Endodermal cell (in vitro differentiated cells): ENCODE results near the gene NASP. TPM values are rescaled to one million over a fixed set of nuclear protein-coding genes. Genes with fewer than 3 reads are reported as not detected.

Source experiments
- DNase-seq: peaks from one replicate; pipeline ENCODE4 v3.0.0-alpha.2; 2017
- H3K27ac ChIP-seq: 2 replicates; pipeline ENCODE4 v1.5.1; 2013; ENCODE audit warnings: mild to moderate bottlenecking, low read depth, low read length, moderate library complexity
- H3K27me3 ChIP-seq: 2 replicates; pipeline ENCODE4 v1.6.1; 2013; ENCODE audit warnings: mild to moderate bottlenecking, low read length, moderate library complexity; ENCODE audit not compliant: insufficient read depth, control insufficient read depth, poor library complexity, severe bottlenecking
- H3K36me3 ChIP-seq: 2 replicates; pipeline ENCODE4 v1.7.0; 2013; ENCODE audit warnings: mild to moderate bottlenecking, low read length, moderate library complexity; ENCODE audit not compliant: control insufficient read depth, insufficient read depth
- H3K4me1 ChIP-seq: one replicate; pipeline ENCODE4 v1.7.0; 2013; ENCODE audit warnings: low read length; ENCODE audit not compliant: control insufficient read depth, insufficient read depth
- H3K4me3 ChIP-seq: 2 replicates; pipeline ENCODE4 v1.5.1; 2013; ENCODE audit warnings: mild to moderate bottlenecking, low read length, moderate library complexity
- H3K9ac ChIP-seq: 2 replicates; pipeline ENCODE4 v1.6.1; 2013; ENCODE audit warnings: mild to moderate bottlenecking, low read length, moderate library complexity; ENCODE audit not compliant: poor library complexity, severe bottlenecking; ENCODE audit errors: extremely low read depth
- H3K9me3 ChIP-seq: 2 replicates; pipeline ENCODE4 v1.6.1; 2013; ENCODE audit warnings: mild to moderate bottlenecking, low read length, moderate library complexity; ENCODE audit not compliant: control insufficient read depth
- H3K27ac Mint-ChIP-seq: 2 replicates; pipeline ENCODE4 v1.8.0; 2020; ENCODE audit warnings: mixed read lengths
- H3K27me3 Mint-ChIP-seq: 2 replicates; pipeline ENCODE4 v1.8.0; 2021; ENCODE audit warnings: mild to moderate bottlenecking, mixed read lengths; ENCODE audit not compliant: insufficient read depth
- H3K36me3 Mint-ChIP-seq: 2 replicates; pipeline ENCODE4 v1.8.0; 2020; ENCODE audit warnings: low read depth, mixed read lengths
- H3K4me1 Mint-ChIP-seq: 2 replicates; pipeline ENCODE4 v1.8.0; 2020; ENCODE audit warnings: mixed read lengths
- H3K4me3 Mint-ChIP-seq: 2 replicates; pipeline ENCODE4 v1.8.0; 2020; ENCODE audit warnings: mild to moderate bottlenecking, moderate library complexity, mixed read lengths
- H3K9me3 Mint-ChIP-seq: 2 replicates; pipeline ENCODE4 v1.8.0; 2020; ENCODE audit warnings: mild to moderate bottlenecking, mixed read lengths
- CTCF ChIP-seq: fragments of 200-600 bp; sonication (generic); conservative IDR thresholded peaks from 2 replicates; pipeline ENCODE4 v1.5.0; 2021; ENCODE audit warnings: antibody characterized with exemption, mild to moderate bottlenecking
- WGBS, 2 experiments: methylation state at CpG; one replicate each; pipeline versions ENCODE4 v1.1.5 to v1.1.7; 2013; ENCODE audit warnings: missing lambda C conversion rate in 2 of 2, mixed read lengths in 1 of 2; ENCODE audit not compliant: insufficient coverage in 1 of 2, insufficient read length in 1 of 2; 5-methylcytosine and 5-hydroxymethylcytosine counted together
- total RNA-seq, 2 donors: library from RNA; stranded (reverse); fragmentation: NEBNext Ultra II Directional in 1 of 2; extraction: Animal tissue kit (Norgen Biotek cat#: 25700) in 1 of 2; gene quantifications; 2 replicates in 1 of 2; 3 replicates in 1 of 2; pipeline ENCODE4 v1.2.1, GENCODE V29; 2021

NASP gene
- total RNA-seq, 2 donors from 2014 or later: 368 to 385 TPM

DNA sequence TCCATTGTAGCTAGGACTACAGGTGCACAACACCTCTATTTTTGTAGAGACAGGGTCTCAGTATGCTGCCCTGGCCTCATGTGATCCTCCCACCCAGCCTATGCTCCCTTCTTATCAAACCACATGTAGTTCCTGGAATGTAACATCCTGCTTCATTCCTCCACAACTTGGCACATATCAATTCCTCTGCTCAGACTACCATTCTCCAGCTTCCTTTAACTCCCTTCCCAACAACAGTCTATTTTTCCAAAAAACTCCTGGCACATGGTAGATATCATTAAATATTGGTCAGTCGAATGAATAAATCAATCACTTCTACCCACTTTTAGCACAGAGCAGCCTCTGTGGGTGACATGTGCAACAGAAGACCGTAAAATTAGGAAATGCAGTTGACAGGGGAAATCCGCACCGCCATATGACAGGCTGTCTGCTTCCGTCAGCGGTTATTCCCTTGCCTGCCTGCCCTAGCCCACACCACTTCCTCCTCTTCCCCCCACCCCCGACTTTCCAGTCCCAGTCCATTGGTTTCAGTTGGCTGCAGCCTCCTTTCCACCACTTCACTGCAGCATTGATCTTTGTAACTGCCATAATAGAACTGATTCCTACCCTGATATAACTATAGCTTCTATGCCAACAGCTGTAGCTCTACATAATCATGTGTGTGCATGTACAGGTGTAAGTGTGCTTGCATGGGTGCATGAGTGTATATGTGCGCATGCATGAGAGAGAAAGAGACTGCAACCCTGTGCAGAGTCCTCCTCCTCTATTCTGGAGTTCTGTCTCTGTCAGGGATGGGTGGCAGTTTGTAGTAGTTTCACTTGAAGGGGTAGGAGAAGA lies 40.0 kb upstream of the NASP start:
- no peak overlapping the region for H3K4me3 ChIP-seq
- H3K27ac Mint-ChIP-seq: no peak overlapping the region
- H3K4me3 Mint-ChIP-seq: no peak overlapping the region
- DNase-seq: no peak
- no peaks in the 10 kb centered on the region for H3K4me1 ChIP-seq
- H3K9me3 ChIP-seq: no peaks in the 10 kb centered on the region
- H3K27ac ChIP-seq: no peak overlapping the region
- H3K4me1 Mint-ChIP-seq: peaks cover 3% of the 10 kb centered on the region
- H3K36me3 Mint-ChIP-seq: no peaks in the 10 kb centered on the region
- TF ChIP-seq CTCF: no peak
- no peaks in the 10 kb centered on the region for H3K27me3 ChIP-seq
- WGBS, 2 experiments: 85 to 98% methylated on average over 6 to 8 of the region's 8 CpGs
- no peaks in the 10 kb centered on the region for H3K27me3 Mint-ChIP-seq
- no peak overlapping the region for H3K9ac ChIP-seq
- no peaks in the 10 kb centered on the region for H3K9me3 Mint-ChIP-seq
- no peaks in the 10 kb centered on the region for H3K36me3 ChIP-seq

DNA sequence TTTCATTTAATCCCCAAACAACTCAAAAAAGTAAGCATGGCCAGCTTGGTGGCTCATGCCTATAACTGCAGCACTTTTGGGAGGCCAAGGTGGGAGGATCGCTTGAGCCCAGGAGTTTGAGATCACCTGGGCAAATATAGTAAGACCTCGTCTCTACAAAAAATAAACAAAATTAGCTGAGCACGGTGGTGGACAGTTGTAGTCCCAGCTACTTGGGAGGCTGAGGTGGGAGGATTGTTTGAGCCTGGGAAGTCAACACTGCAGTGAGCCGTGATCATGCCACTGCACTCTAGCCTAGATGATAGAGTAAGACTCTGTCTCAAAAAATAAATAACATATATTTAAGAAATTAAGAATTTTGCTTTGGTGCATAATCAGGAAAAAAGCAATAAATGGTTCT lies 39.3 kb upstream of the NASP start:
- no peak for TF ChIP-seq CTCF
- 89% methylated on average over 4 of the region's 4 CpGs; no CpG with 5 or more reads in 1 of the 2 experiments for WGBS, 2 experiments
- no peak overlapping the region for H3K27ac Mint-ChIP-seq
- peaks cover 3% of the 10 kb centered on the region for H3K4me1 Mint-ChIP-seq
- H3K36me3 Mint-ChIP-seq: no peaks in the 10 kb centered on the region
- Histone ChIP-seq H3K36me3 (no peaks in the 10 kb centered on the region), H3K27me3 (no peaks in the 10 kb centered on the region), H3K9me3 (no peaks in the 10 kb centered on the region), H3K27ac (no peak overlapping the region), H3K4me3 (no peak overlapping the region), H3K9ac (no peak overlapping the region), H3K4me1 (no peaks in the 10 kb centered on the region)
- H3K27me3 Mint-ChIP-seq: no peaks in the 10 kb centered on the region
- no peak for DNase-seq
- H3K4me3 Mint-ChIP-seq: no peak overlapping the region
- H3K9me3 Mint-ChIP-seq: no peaks in the 10 kb centered on the region

DNA sequence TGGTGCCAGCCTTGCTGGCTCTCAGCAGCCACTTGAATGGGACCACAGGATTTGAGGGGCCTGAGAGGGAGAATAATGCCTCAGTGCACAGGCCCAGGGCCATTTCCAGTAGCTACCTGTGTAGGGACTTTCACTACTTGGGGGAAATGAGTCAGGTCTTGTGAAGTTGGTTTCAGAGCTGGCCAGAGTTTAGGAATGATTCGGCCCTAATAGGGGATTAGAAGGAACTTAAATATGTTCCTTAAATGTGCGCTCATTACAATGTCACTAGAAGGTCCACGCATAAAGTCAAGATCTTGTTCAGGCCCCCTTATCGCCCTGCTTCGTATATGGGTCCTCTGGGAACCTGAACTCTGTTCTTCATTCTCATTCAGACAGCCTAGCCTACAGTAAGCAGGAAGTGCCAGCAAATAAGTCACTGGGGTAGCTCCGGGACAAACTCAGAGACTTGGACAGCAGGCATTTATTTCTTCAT lies 38.8 kb upstream of the NASP start:
- TF ChIP-seq CTCF: no peak
- H3K4me1 ChIP-seq: no peaks in the 10 kb centered on the region
- Mint-ChIP-seq H3K27me3 (no peaks in the 10 kb centered on the region), H3K4me1 (peaks cover 3% of the 10 kb centered on the region), H3K9me3 (no peaks in the 10 kb centered on the region), H3K27ac (no peak overlapping the region), H3K4me3 (no peak overlapping the region), H3K36me3 (no peaks in the 10 kb centered on the region)
- H3K9me3 ChIP-seq: no peaks in the 10 kb centered on the region
- no peak overlapping the region for H3K4me3 ChIP-seq
- 75 to 80% methylated on average over 5 to 6 of the region's 6 CpGs for WGBS, 2 experiments
- H3K27me3 ChIP-seq: no peaks in the 10 kb centered on the region
- no peak overlapping the region for H3K9ac ChIP-seq
- H3K36me3 ChIP-seq: no peaks in the 10 kb centered on the region
- H3K27ac ChIP-seq: no peak overlapping the region
- no peak for DNase-seq
